Tibial nerve (tissue), 3 donors: ENCODE data around the gene BACH2.

Experiments used
- CTCF ChIP-seq, 5 experiments: fragments of 200-600 bp in 3 of 5; fragments of 450-650 bp in 2 of 5; sonication (generic) in 3 of 5; IDR thresholded peaks; one replicate each; pipeline ENCODE4 v1.5.1; 2016 to 2019; ENCODE audit warnings: antibody characterized with exemption in 5 of 5, mild to moderate bottlenecking in 3 of 5, moderate library complexity in 2 of 5
- POLR2A ChIP-seq, 2 donors: fragments of 450-650 bp; IDR thresholded peaks; one replicate each; pipeline ENCODE4 v1.6.1; 2017; ENCODE audit warnings: antibody characterized with exemption in 2 of 2, mild to moderate bottlenecking in 2 of 2, moderate library complexity in 2 of 2

- TF ChIP-seq CTCF (IDR thresholded peaks at IDR 0.05) (no peak), POLR2A (IDR thresholded peaks at IDR 0.05) (no peak)
These were observed 251.7 kb downstream of the BACH2 start for GRCh38 chr6:90044833-90045381.
